Measurements from ENCODE around the gene ZMYM1. TPM values are rescaled to one million over a fixed set of nuclear protein-coding genes. Genes with fewer than 3 reads are reported as not detected.
"Not testable (repeated sequence)": the region's sequence is repeated elsewhere in the genome, so short reads cannot be mapped to it uniquely, and the experiment has no call there.

Gene ZMYM1
- total and polyA plus RNA-seq, 2 experiments from 2014 or later = 37.4 to 51.0 TPM

DNA sequence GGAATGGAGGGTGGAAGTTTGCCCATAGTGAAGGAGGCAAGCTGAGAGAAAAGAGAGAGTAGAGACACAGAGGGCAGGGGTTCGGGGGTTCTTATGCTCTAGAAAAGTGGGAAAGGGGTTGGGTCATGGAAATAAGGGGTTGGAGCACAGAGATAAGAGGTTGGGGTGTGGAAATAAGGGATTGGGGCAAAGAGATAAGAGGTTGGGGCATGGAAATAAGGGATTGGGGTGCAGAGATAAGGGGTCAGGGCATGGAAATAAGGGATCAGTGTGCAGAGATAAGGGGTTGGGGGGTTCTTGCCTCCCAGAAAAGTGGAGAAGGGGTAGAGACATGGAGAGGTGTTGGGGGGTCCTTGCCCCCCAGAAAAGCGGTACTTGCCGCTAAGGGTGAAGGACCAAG lies 57.6 kb downstream of the ZMYM1 start:
- no peaks in the 10 kb centered on the region; the same call in 2 of the 3 replicates for H3K4me1 Mint-ChIP-seq
- no peak overlapping the region for H3K4me2 ChIP-seq
- H3K27me3 Mint-ChIP-seq (ENCODE audit: insufficient read depth, low read depth, poor library complexity) = peaks cover 17% of the 10 kb centered on the region

DNA sequence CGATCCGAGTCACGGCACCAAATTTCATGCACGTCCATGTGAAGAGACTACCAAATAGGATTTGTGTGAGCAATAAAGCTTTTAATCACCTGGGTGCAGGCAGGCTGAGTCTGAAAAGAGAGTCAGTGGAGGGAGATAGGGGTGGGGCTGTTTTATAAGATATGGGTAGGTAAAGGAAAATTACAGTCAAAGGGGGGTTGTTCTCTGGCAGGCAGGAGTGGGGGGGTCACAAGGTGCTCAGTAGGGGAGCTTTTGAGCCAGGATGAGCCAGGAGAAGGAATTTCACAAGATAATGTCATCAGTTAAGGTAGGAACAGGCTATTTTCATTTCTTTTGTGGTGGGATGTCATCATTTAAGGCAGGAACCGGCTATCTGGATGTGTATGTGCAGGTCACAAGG lies 58.4 kb downstream of the ZMYM1 start:
- H3K4me2 ChIP-seq; H3K27me3 ChIP-seq (ENCODE audit: insufficient read depth); H2AFZ ChIP-seq; H4K20me1 ChIP-seq (replicated peaks; ENCODE audit: insufficient read depth); H3K4me1 Mint-ChIP-seq; H3K36me3 ChIP-seq (ENCODE audit: insufficient read depth); H3F3A ChIP-seq (replicated peaks; ENCODE audit: low read depth); H3K9me2 ChIP-seq (ENCODE audit: insufficient read depth); DNase-seq (ENCODE audit: low spot score); H3K4me3 ChIP-seq; H3K27ac ChIP-seq (ENCODE audit: low read depth); H3K4me1 ChIP-seq (ENCODE audit: insufficient read depth); H3K27ac Mint-ChIP-seq; H3K4me3 Mint-ChIP-seq; H3K79me2 ChIP-seq (replicated peaks; ENCODE audit: insufficient read depth); ATAC-seq: not testable (repeated sequence)
- Mint-ChIP-seq H3K36me3 (ENCODE audit: low read depth) (peaks cover 18% of the 10 kb centered on the region), H3K9me3 (peaks cover 22% of the 10 kb centered on the region), H3K27me3 (ENCODE audit: insufficient read depth, low read depth, poor library complexity) (peaks cover 17% of the 10 kb centered on the region)

More for the DNA sequence above, 57.6 kb downstream of the ZMYM1 start:
- H3K4me3 ChIP-seq = no peak overlapping the region
- Mint-ChIP-seq H3K4me3 (no peak overlapping the region), H3K27ac (no peak overlapping the region), H3K9me3 (peaks cover 22% of the 10 kb centered on the region), H3K36me3 (ENCODE audit: low read depth) (peaks cover 18% of the 10 kb centered on the region)
- no peaks in the 10 kb centered on the region for H3K4me1 ChIP-seq (ENCODE audit: insufficient read depth)
- H3K27me3 ChIP-seq (ENCODE audit: insufficient read depth) = no peaks in the 10 kb centered on the region
- no peaks in the 10 kb centered on the region for H3F3A ChIP-seq (replicated peaks; ENCODE audit: low read depth)
- H4K20me1 ChIP-seq (replicated peaks; ENCODE audit: insufficient read depth) = no peaks in the 10 kb centered on the region
- TF ChIP-seq, protein P1, sequence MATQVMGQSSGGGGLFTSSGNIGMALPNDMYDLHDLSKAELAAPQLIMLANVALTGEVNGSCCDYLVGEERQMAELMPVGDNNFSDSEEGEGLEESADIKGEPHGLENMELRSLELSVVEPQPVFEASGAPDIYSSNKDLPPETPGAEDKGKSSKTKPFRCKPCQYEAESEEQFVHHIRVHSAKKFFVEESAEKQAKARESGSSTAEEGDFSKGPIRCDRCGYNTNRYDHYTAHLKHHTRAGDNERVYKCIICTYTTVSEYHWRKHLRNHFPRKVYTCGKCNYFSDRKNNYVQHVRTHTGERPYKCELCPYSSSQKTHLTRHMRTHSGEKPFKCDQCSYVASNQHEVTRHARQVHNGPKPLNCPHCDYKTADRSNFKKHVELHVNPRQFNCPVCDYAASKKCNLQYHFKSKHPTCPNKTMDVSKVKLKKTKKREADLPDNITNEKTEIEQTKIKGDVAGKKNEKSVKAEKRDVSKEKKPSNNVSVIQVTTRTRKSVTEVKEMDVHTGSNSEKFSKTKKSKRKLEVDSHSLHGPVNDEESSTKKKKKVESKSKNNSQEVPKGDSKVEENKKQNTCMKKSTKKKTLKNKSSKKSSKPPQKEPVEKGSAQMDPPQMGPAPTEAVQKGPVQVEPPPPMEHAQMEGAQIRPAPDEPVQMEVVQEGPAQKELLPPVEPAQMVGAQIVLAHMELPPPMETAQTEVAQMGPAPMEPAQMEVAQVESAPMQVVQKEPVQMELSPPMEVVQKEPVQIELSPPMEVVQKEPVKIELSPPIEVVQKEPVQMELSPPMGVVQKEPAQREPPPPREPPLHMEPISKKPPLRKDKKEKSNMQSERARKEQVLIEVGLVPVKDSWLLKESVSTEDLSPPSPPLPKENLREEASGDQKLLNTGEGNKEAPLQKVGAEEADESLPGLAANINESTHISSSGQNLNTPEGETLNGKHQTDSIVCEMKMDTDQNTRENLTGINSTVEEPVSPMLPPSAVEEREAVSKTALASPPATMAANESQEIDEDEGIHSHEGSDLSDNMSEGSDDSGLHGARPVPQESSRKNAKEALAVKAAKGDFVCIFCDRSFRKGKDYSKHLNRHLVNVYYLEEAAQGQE (IDR thresholded peaks at IDR 0.05; ENCODE audit: unreplicated experiment) = no peak
- TF ChIP-seq ZNF114 (CRISPR knock-in tag; IDR thresholded peaks at IDR 0.05) (no peak), JUNB (IDR thresholded peaks at IDR 0.05; ENCODE audit: unreplicated experiment) (no peak), ZNF331 (CRISPR knock-in tag; IDR thresholded peaks at IDR 0.05; ENCODE audit: low read depth) (no peak), STAT1 (IDR thresholded peaks at IDR 0.05; ENCODE audit: unreplicated experiment) (no peak), NANOG (IDR thresholded peaks at IDR 0.05; ENCODE audit: borderline replicate concordance) (no peak)
- TF ChIP-seq, protein P2, sequence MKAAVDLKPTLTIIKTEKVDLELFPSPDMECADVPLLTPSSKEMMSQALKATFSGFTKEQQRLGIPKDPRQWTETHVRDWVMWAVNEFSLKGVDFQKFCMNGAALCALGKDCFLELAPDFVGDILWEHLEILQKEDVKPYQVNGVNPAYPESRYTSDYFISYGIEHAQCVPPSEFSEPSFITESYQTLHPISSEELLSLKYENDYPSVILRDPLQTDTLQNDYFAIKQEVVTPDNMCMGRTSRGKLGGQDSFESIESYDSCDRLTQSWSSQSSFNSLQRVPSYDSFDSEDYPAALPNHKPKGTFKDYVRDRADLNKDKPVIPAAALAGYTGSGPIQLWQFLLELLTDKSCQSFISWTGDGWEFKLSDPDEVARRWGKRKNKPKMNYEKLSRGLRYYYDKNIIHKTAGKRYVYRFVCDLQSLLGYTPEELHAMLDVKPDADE (IDR thresholded peaks at IDR 0.05) = no peak
- ATAC-seq (no peak), DNase-seq (ENCODE audit: low spot score) (no peak)
- H3K79me2 ChIP-seq (replicated peaks; ENCODE audit: insufficient read depth) = no peaks in the 10 kb centered on the region
- no peak overlapping the region for H3K27ac ChIP-seq (ENCODE audit: low read depth)
- H3K36me3 ChIP-seq (ENCODE audit: insufficient read depth) = no peaks in the 10 kb centered on the region
- H3K9me2 ChIP-seq (ENCODE audit: insufficient read depth) = no peaks in the 10 kb centered on the region
- H2AFZ ChIP-seq = no peak overlapping the region

DNA sequence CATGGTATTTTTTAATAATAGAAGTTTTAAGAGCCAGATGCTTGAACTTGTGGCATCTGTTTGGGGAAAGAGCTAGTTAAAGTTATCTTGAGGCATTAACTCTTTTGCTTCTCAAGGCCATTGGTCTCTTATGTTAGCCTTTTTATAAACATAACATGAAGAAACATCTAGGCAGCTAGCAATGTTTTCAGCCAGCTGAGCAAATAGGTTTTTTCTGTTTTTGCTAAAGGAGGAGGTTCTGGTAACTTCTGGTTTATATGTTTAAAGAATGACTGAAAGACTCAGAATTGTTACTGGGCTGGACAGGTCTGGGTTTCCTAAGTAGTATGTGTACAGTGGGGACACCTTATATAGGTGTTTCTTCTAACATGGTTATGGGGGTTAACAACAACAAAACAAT lies 63.1 kb downstream of the ZMYM1 start:
- not testable (repeated sequence) for H3K79me2 ChIP-seq (replicated peaks; ENCODE audit: insufficient read depth); H3K4me3 ChIP-seq; ATAC-seq; H2AFZ ChIP-seq; H3K27ac Mint-ChIP-seq; H4K20me1 ChIP-seq (replicated peaks; ENCODE audit: insufficient read depth); H3K9me3 Mint-ChIP-seq; DNase-seq (ENCODE audit: low spot score); H3K9me2 ChIP-seq (ENCODE audit: insufficient read depth); H3K36me3 Mint-ChIP-seq (ENCODE audit: low read depth); H3K4me2 ChIP-seq; H3K36me3 ChIP-seq (ENCODE audit: insufficient read depth); H3K27ac ChIP-seq (ENCODE audit: low read depth); H3K4me3 Mint-ChIP-seq; H3K27me3 ChIP-seq (ENCODE audit: insufficient read depth); H3K4me1 ChIP-seq (ENCODE audit: insufficient read depth); H3F3A ChIP-seq (replicated peaks; ENCODE audit: low read depth)
- H3K4me1 Mint-ChIP-seq = peaks cover 16% of the 10 kb centered on the region
- H3K27me3 Mint-ChIP-seq (ENCODE audit: insufficient read depth, low read depth, poor library complexity) = peaks cover 10% of the 10 kb centered on the region

DNA sequence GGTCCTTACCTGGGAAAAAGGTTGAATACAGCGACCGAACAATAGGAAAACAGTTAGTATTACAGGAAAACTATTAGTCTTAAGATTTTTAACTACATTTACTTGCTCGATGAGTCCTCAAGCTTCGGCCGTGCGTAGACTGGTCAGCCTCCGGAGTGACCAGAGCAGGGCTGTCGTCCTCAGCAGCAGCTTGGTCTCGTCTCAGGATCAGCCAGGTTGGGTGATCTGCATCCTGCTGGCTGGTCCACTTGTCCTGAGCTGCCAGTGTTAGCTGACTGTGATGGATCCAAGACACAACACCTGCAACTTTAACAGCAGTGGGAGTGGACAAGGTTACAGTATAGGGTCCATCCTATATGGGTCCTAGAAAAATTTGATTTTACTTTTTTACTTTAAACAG lies 63.5 kb downstream of the ZMYM1 start:
- H3K4me1 ChIP-seq (ENCODE audit: insufficient read depth); H2AFZ ChIP-seq; DNase-seq (ENCODE audit: low spot score); H4K20me1 ChIP-seq (replicated peaks; ENCODE audit: insufficient read depth); H3K27me3 ChIP-seq (ENCODE audit: insufficient read depth); ATAC-seq; H3K4me3 ChIP-seq; H3K9me3 Mint-ChIP-seq; H3F3A ChIP-seq (replicated peaks; ENCODE audit: low read depth); H3K4me3 Mint-ChIP-seq; H3K27me3 Mint-ChIP-seq (ENCODE audit: insufficient read depth, low read depth, poor library complexity); H3K79me2 ChIP-seq (replicated peaks; ENCODE audit: insufficient read depth); H3K27ac ChIP-seq (ENCODE audit: low read depth); H3K9me2 ChIP-seq (ENCODE audit: insufficient read depth); H3K27ac Mint-ChIP-seq; H3K4me2 ChIP-seq; H3K36me3 Mint-ChIP-seq (ENCODE audit: low read depth); H3K36me3 ChIP-seq (ENCODE audit: insufficient read depth): not testable (repeated sequence)
- peaks cover 16% of the 10 kb centered on the region for H3K4me1 Mint-ChIP-seq
